GM18508 (cell line): ENCODE measurements around the gene TP53BP2.

Source experiments
- ATAC-seq: cut with Tn5 transposase; IDR thresholded peaks from one replicate; pipeline ENCODE4 v1.9.1; 2021; ENCODE audit warnings: moderate number of reproducible peaks; ENCODE audit not compliant: insufficient read depth, unreplicated experiment

The TP53BP2 gene

GRCh38 chr1:223730479-223731132 is 115.1 kb downstream of the TP53BP2 start:
- no peak for ATAC-seq

- no peak for ATAC-seq
Observed at GRCh38 chr1:223729906-223730305, 115.8 kb downstream of the TP53BP2 start.
